Fibroblast of mammary gland (primary cell): ENCODE results near the gene IER5L.

Source experiments
- DNase-seq: peaks from one replicate; pipeline ENCODE4 v3.0.0-alpha.2; 2010; ENCODE audit warnings: low read depth
- H3K4me3 ChIP-seq: 2 replicates; pipeline ENCODE4 v1.5.1; 2011; ENCODE audit warnings: low read depth, mild to moderate bottlenecking, low read length, moderate library complexity; ENCODE audit not compliant: control insufficient read depth
- CTCF ChIP-seq: conservative IDR thresholded peaks from 2 replicates; pipeline ENCODE4 v1.5.1; 2011; ENCODE audit warnings: low read depth, low read length, inconsistent platforms; ENCODE audit not compliant: control insufficient read depth, insufficient read depth

The IER5L gene

GRCh38 chr9:129211686-129212085 lies 33.6 kb upstream of the IER5L start:
- DNase-seq, result no peak
- TF ChIP-seq CTCF, result no peak
- no peak overlapping the region for H3K4me3 ChIP-seq

DNA sequence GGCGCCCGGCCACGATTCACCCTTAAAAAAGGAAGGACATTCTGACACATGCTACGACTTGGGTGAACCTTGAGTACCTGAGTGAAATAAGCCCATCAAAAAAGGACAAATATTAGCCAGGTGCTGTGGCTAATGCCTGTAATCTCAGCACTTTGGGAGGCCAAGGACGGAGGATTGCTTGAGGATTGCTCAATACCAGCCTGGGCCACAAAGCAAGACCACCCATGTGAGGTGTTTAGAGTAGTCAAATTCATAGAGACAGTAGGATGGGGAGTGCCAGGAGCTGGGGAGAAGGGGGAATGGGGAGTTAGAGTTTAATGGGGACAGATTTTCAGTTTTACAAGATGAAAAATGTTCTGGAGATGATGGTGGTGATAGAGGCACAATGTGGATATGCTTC lies 32.1 kb upstream of the IER5L start:
- no peak for DNase-seq
- TF ChIP-seq CTCF, result no peak
- no peak overlapping the region for H3K4me3 ChIP-seq

DNA sequence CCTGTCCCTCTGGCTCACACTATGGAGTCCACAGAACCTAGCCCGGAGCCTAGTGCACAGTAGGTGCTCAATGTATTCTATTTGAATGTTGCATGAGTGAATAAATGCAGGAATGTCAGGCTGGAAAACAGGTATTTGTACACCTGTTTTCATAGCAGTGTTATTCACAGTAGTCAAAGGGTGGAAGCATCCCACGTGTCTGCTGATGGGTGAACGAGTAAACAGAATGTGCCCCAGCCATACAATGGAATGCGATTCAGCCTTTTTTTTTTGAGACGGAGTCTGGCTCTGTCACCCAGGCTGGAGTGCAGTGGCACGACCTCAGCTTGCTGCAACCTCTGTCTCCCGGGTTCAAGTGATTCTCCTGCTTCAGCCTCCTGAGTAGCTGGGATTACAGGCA lies 31.5 kb upstream of the IER5L start:
- H3K4me3 ChIP-seq, result no peak overlapping the region
- DNase-seq, result no peak
- no peak for TF ChIP-seq CTCF

DNA sequence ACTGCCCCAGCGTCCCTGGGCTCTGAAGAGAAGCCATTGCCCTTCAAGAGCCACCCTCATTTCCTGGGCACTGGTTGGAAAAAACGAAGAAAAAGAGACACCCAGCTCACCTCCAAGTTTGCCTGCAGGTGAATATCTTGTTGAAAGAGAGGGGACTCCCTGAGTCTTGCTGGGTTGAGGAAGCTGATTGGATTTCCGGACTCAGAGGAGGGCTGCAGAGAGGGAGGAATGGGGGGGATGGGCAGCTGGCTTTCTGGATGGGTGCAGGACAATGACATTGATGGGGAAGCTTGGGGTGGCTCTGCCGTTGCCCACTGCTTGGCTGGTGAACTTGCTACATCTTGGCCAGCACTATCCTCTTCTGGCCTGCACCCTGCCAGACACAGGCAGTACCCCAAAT lies 31.0 kb upstream of the IER5L start:
- DNase-seq, result no peak
- H3K4me3 ChIP-seq, result no peak overlapping the region
- TF ChIP-seq CTCF, result no peak

DNA sequence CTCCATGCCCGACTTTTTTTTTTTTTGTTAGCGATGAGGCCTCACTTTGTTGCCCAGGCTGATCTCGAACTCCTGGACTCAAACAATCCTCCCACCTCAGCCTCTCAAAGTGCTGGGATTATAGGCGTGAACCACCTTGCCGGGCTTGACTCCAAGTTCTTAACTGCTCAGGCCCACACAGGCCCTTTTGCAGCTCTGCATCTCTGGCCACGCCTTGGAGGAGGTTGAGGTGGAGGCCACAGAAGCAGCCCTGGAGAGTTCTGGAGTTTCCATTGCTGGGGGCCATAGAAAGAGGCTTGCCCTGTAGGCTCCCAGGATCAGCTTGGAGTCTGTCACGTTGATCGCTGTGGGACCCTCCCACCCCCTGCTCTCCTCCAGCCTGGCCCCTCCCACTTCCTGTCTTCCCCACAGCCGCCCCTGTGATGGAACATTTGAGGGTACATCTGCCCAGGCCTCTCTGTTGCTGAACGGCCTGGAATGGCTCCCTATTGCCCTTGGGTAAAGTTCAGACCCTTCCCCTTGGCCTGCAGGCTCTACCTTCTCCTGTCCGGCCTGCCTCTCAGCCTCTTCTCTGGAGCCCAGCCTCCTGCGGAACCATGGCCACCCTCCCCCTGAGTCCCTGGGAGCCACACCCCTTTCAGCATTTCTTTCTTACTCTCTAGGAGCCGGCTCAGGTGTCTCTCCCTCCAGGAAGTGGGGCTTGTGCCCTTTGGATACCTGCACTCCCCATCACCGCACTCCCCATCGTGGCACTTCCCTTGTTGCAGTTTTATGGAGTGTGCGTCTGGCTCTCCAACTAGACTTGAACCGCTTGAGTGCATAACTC lies 30.4 kb upstream of the IER5L start:
- no peak overlapping the region for H3K4me3 ChIP-seq
- DNase-seq, result no peak
- no peak for TF ChIP-seq CTCF

GRCh38 chr9:129206905-129207304 lies 28.8 kb upstream of the IER5L start:
- no peak overlapping the region for H3K4me3 ChIP-seq
- no peak for TF ChIP-seq CTCF

More at GRCh38 chr9:129206905-129207304, 28.8 kb upstream of the IER5L start:
- DNase-seq, result no peak
